Hematopoietic multipotent progenitor cell treated with erythropoietin and hydrocortisone succinate and interleukin-3 and kit ligand, for 8 days (in vitro differentiated cells): Measurements from ENCODE around the gene P2RY6.

ENCODE experiments used
- DNase-seq: peaks from one replicate; pipeline ENCODE4 v3.0.0-alpha.2; 2015

The P2RY6 gene

GRCh38 chr11:73340164-73340563, 68.0 kb downstream of the P2RY6 start:
- DNase-seq: no peak

GRCh38 chr11:73342633-73343032, 70.5 kb downstream of the P2RY6 start:
- no peak for DNase-seq

GRCh38 chr11:73343076-73343873, 71.1 kb downstream of the P2RY6 start:
- no peak for DNase-seq

GRCh38 chr11:73344191-73344607, 72.1 kb downstream of the P2RY6 start:
- no peak for DNase-seq

GRCh38 chr11:73345481-73346160, 73.5 kb downstream of the P2RY6 start:
- no peak for DNase-seq

- DNase-seq: no peak
Observed at GRCh38 chr11:73346186-73346935, 74.2 kb downstream of the P2RY6 start.

GRCh38 chr11:73347067-73347466, 74.9 kb downstream of the P2RY6 start:
- DNase-seq: no peak
